Osteoblast (primary cell): Measurements from ENCODE around the gene PTDSS2. TPM values are rescaled to one million over a fixed set of nuclear protein-coding genes. Genes with fewer than 3 reads are reported as not detected.

ENCODE experiments used
- DNase-seq: peaks from one replicate; pipeline ENCODE4 v3.0.0; 2011; ENCODE audit warnings: low spot score, mixed read lengths; ENCODE audit not compliant: insufficient read length; ENCODE audit errors: missing footprints
- H2AFZ ChIP-seq: 2 replicates; pipeline ENCODE4 v1.6.0; 2011; ENCODE audit warnings: mild to moderate bottlenecking, low read length
- H3K27ac ChIP-seq: 2 replicates; pipeline ENCODE4 v1.5.1; 2011; ENCODE audit warnings: mild to moderate bottlenecking, low read depth, low read length, moderate library complexity
- H3K27me3 ChIP-seq: 2 replicates; pipeline ENCODE4 v1.6.0; 2012; ENCODE audit warnings: mild to moderate bottlenecking, control low read depth, inconsistent platforms, low read length, moderate library complexity; ENCODE audit not compliant: insufficient read depth
- H3K36me3 ChIP-seq: 2 replicates; pipeline ENCODE4 v1.5.1; 2011; ENCODE audit warnings: mild to moderate bottlenecking, low read length, control low read depth, moderate library complexity; ENCODE audit not compliant: insufficient read depth
- H3K4me1 ChIP-seq: 2 replicates; pipeline ENCODE4 v1.5.1; 2011; ENCODE audit warnings: mild to moderate bottlenecking, low read length, control low read depth, moderate library complexity; ENCODE audit not compliant: insufficient read depth
- H3K4me2 ChIP-seq: 2 replicates; pipeline ENCODE4 v1.6.0; 2011; ENCODE audit warnings: mild to moderate bottlenecking, low read length; ENCODE audit not compliant: insufficient read depth
- H3K4me3 ChIP-seq: fragments of 200-600 bp; sonication (generic); 3 replicates; pipeline ENCODE4 v1.5.1; 2012; ENCODE audit warnings: mild to moderate bottlenecking, low read length, inconsistent platforms; ENCODE audit not compliant: insufficient read depth
- H3K79me2 ChIP-seq: 2 replicates; pipeline ENCODE4 v1.6.0; 2012; ENCODE audit warnings: mild to moderate bottlenecking, low read length, control low read depth, inconsistent platforms; ENCODE audit not compliant: insufficient read depth
- H3K9me3 ChIP-seq: 2 replicates; pipeline ENCODE4 v1.5.1; 2011; ENCODE audit warnings: low read depth, low read length, control low read depth
- H4K20me1 ChIP-seq: 2 replicates; pipeline ENCODE4 v1.6.0; 2012; ENCODE audit warnings: mild to moderate bottlenecking, low read length, control low read depth; ENCODE audit not compliant: insufficient read depth
- total RNA-seq: library from RNA; depleted of rRNA; stranded (reverse); fragments of >200 nt; gene quantifications from 2 replicates; pipeline ENCODE4 v1.2.3, GENCODE V29; 2012
- TF ChIP-seq, protein P1 (sequence below): IDR thresholded peaks from 2 replicates; pipeline ENCODE4 v1.5.1; 2011; ENCODE audit warnings: mild to moderate bottlenecking, low read depth, low read length, moderate library complexity; ENCODE audit errors: extremely low read depth

PTDSS2 gene
- total RNA-seq, 1 donor: 36.2 TPM

DNA sequence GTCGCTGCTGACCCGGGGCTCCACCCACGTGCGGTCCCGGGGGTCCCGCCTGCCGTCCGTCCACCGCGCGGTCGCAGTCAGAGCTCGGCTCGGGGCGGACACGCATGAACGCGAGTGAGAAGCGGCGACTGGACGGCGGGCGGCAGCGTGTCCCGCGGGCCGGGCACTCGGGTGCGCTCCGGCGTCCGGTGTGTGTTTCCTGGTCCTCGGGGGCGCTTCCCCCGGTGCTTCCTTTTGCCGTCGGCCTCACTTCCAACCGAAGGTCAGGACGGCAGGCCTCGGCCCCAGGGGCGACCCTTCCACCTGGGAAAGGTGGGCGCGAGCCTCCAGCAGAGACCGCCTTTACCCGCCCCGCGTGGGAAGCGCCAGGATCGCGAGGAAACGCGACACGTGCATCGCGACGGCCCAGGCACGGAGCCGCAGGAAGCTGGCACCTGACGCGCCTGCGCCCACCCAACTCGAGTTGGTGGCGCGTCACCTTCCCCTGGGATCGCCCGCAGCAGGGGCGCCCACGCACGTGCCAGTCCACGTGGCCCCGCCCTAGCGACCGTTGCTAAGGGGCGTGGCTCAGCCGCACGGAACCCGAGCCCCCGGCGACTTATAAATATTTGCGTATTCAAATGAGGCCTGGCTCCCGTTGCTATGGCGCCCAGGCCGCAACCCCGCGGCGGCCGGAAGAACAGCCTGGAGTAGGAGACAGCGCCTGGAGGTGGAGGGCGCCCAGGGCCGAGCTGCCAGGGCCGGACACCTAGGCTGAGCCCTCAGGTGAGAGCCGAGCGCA is 87.0 kb downstream of the PTDSS2 start, which contains the start of gene LRRC56:
Gene LRRC56, plus strand, starts transcription at position 687 of the 781 bp plus-strand sequence. CDS start 3,158 bp downstream, outside the sequence.
- no peak within 1 kb of the TSS for H3K27ac ChIP-seq
- peak within 1 kb of the TSS; percentile 62 for H2AFZ ChIP-seq
- H3K79me2 ChIP-seq: peaks cover 16% of the 10 kb centered on the region
- DNase-seq: peak; percentile 99
- TF ChIP-seq, protein P1, sequence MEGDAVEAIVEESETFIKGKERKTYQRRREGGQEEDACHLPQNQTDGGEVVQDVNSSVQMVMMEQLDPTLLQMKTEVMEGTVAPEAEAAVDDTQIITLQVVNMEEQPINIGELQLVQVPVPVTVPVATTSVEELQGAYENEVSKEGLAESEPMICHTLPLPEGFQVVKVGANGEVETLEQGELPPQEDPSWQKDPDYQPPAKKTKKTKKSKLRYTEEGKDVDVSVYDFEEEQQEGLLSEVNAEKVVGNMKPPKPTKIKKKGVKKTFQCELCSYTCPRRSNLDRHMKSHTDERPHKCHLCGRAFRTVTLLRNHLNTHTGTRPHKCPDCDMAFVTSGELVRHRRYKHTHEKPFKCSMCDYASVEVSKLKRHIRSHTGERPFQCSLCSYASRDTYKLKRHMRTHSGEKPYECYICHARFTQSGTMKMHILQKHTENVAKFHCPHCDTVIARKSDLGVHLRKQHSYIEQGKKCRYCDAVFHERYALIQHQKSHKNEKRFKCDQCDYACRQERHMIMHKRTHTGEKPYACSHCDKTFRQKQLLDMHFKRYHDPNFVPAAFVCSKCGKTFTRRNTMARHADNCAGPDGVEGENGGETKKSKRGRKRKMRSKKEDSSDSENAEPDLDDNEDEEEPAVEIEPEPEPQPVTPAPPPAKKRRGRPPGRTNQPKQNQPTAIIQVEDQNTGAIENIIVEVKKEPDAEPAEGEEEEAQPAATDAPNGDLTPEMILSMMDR: no peak
- H3K4me2 ChIP-seq: peak within 1 kb of the TSS; percentile 84
- H3K36me3 ChIP-seq: peaks cover 8% of the 10 kb centered on the region
- no peaks in the 10 kb centered on the region for H3K27me3 ChIP-seq
- H4K20me1 ChIP-seq: peaks cover 18% of the 10 kb centered on the region
- H3K4me3 ChIP-seq: peak within 1 kb of the TSS; percentile 53
- no peaks in the 10 kb centered on the region for H3K9me3 ChIP-seq
- H3K4me1 ChIP-seq: peaks cover 20% of the 10 kb centered on the region

GRCh38 chr11:537622-538430 is 87.7 kb downstream of the PTDSS2 start:
- Histone ChIP-seq H3K4me1 (peaks cover 20% of the 10 kb centered on the region), H2AFZ (no peak overlapping the region), H3K27me3 (no peaks in the 10 kb centered on the region), H3K27ac (no peak overlapping the region), H3K9me3 (no peaks in the 10 kb centered on the region), H3K4me3 (peak overlapping the region; percentile 53), H3K4me2 (peak overlapping the region; percentile 84), H3K36me3 (peaks cover under 1% of the 10 kb centered on the region), H3K79me2 (peaks cover 16% of the 10 kb centered on the region), H4K20me1 (peaks cover 14% of the 10 kb centered on the region)
- peak; percentile 86 for DNase-seq
- TF ChIP-seq, protein P1: no peak

DNA sequence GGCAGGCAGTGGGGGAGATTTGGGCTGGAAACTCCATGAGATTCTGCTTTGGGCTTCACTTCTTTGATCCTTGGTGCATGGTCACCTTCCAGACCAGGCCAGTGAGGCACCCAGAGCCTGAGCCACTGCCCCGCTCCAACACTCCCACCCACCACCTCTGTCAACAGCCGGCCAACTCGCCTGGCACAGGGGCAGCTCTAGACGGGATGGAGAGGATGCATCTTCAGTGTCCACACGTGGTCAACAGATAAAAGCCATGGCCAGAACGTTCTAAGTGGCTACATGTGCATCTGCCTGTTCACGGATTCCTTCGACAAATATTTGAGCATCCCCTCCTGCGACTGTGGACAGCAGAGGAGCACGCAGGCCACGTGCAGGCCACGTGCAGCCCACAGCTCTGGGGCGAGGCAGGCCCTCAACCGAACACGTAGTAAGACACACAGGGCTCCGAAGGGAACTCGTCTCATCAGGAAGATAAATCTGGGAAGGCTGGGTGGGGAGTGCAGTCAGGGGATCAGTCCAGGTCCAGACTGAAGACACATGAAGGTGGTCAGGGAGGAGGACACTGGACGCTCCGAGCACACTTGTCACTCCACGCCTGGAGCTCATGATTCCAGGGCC is 88.5 kb downstream of the PTDSS2 start:
- H3K27me3 ChIP-seq: no peaks in the 10 kb centered on the region
- no peak overlapping the region for H3K4me3 ChIP-seq
- H4K20me1 ChIP-seq: peaks cover 9% of the 10 kb centered on the region
- H3K27ac ChIP-seq: no peak overlapping the region
- H3K36me3 ChIP-seq: no peaks in the 10 kb centered on the region
- no peaks in the 10 kb centered on the region for H3K9me3 ChIP-seq
- peak; percentile 77 for DNase-seq
- no peak overlapping the region for H2AFZ ChIP-seq
- peaks cover 14% of the 10 kb centered on the region for H3K79me2 ChIP-seq
- TF ChIP-seq, protein P1: no peak
- no peak overlapping the region for H3K4me2 ChIP-seq
- H3K4me1 ChIP-seq: peaks cover 20% of the 10 kb centered on the region
